H1 (cell line): Measurements from ENCODE around the gene UNC119B. TPM values are rescaled to one million over a fixed set of nuclear protein-coding genes. Genes with fewer than 3 reads are reported as not detected.

Source experiments
- CTCF ChIA-PET: fragments of 300-600 bp; sonication (Branson Sonifier 250); formaldehyde crosslinking; loops from one replicate; lab custom pipeline; 2021; ENCODE audit not compliant: partially characterized antibody; lab: Charles Lee
- POLR2A ChIA-PET: fragments of 300-600 bp; sonication (Branson Sonifier 250); formaldehyde crosslinking; loops from one replicate; lab custom pipeline; 2021; ENCODE audit warnings: inconsistent platforms; ENCODE audit not compliant: partially characterized antibody; lab: Charles Lee
- DNase-seq, 2 experiments: peaks; one replicate each; pipeline versions ENCODE4 v3.0.0 to v3.0.0-alpha.2; 2010 to 2022; ENCODE audit warnings: low spot score in 2 of 2, low read depth in 1 of 2, mixed read lengths in 1 of 2
- FAIRE-seq: peaks from 2 replicates; lab custom pipeline; 2011; peaks lifted over from hg19 to GRCh38; lab: Jason Lieb, UNC
- H2AFZ ChIP-seq: 2 replicates; pipeline ENCODE4 v1.8.1; 2012; ENCODE audit warnings: low read length, inconsistent platforms
- H2AK5ac ChIP-seq: 2 replicates; pipeline ENCODE4 v1.6.1; 2013; ENCODE audit warnings: low read depth, low read length
- H2BK120ac ChIP-seq: replicated peaks from 2 replicates; pipeline ENCODE3; 2013; ENCODE audit warnings: low read depth, low read length, inconsistent platforms
- H2BK12ac ChIP-seq: 2 replicates; pipeline ENCODE4 v1.6.1; 2013; ENCODE audit warnings: low read depth, low read length
- H2BK15ac ChIP-seq: 2 replicates; pipeline ENCODE4 v1.6.1; 2013; ENCODE audit warnings: low read length
- H2BK20ac ChIP-seq: 2 replicates; pipeline ENCODE4 v1.6.1; 2013; ENCODE audit warnings: low read length
- H2BK5ac ChIP-seq: 2 replicates; pipeline ENCODE4 v1.6.1; 2013; ENCODE audit warnings: low read depth, low read length
- H3K14ac ChIP-seq: 2 replicates; pipeline ENCODE4 v1.6.1; 2013; ENCODE audit warnings: inconsistent platforms; ENCODE audit not compliant: insufficient read length
- H3K18ac ChIP-seq: 2 replicates; pipeline ENCODE4 v1.6.1; 2013; ENCODE audit warnings: low read length; ENCODE audit errors: extremely low read depth
- H3K23ac ChIP-seq: 2 replicates; pipeline ENCODE4 v1.6.1; 2013; ENCODE audit warnings: inconsistent platforms; ENCODE audit not compliant: insufficient read length
- H3K23me2 ChIP-seq: 2 replicates; pipeline ENCODE4 v1.6.1; 2013; ENCODE audit warnings: low read depth, low read length
- H3K27ac ChIP-seq: 2 replicates; pipeline ENCODE4 v1.6.1; 2011; ENCODE audit warnings: low read depth, low read length, inconsistent platforms
- H3K27me3 ChIP-seq, 4 experiments: replicated peaks in 1 of 4; 1 replicate in 1 of 4; 2 replicates in 3 of 4; pipeline versions ENCODE4 v1.6.1 to v1.8.1; 2011 to 2013; ENCODE audit warnings: low read length in 3 of 4, mild to moderate bottlenecking in 3 of 4, inconsistent platforms in 2 of 4, mixed read lengths in 2 of 4, moderate library complexity in 1 of 4; ENCODE audit not compliant: control insufficient read depth in 3 of 4, insufficient read depth in 3 of 4; ENCODE audit errors: extremely low read depth in 1 of 4
- H3K36me3 ChIP-seq, 4 experiments: 2 replicates each; pipeline versions ENCODE4 v1.6.1 to v1.8.1; 2011 to 2013; ENCODE audit warnings: mild to moderate bottlenecking in 4 of 4, low read length in 3 of 4, moderate library complexity in 2 of 4, control low read depth in 1 of 4, inconsistent platforms in 1 of 4; ENCODE audit not compliant: insufficient read depth in 4 of 4, control insufficient read depth in 2 of 4
- H3K4ac ChIP-seq: replicated peaks from 2 replicates; pipeline ENCODE3; 2013; ENCODE audit warnings: low read length, low read depth, mixed read lengths, inconsistent platforms; ENCODE audit not compliant: insufficient read length
- H3K4me1 ChIP-seq, 4 experiments: replicated peaks in 1 of 4; 1 replicate in 1 of 4; 2 replicates in 3 of 4; pipeline versions ENCODE4 v1.6.1 to v1.8.1; 2011 to 2013; ENCODE audit warnings: low read length in 3 of 4, inconsistent platforms in 2 of 4, mixed read lengths in 1 of 4; ENCODE audit not compliant: insufficient read depth in 4 of 4, control insufficient read depth in 3 of 4
- H3K4me2 ChIP-seq, 2 experiments: 2 replicates each; pipeline versions ENCODE4 v1.6.1 to v1.8.1; 2011 to 2013; ENCODE audit warnings: low read depth in 2 of 2, low read length in 2 of 2, control low read depth in 1 of 2, inconsistent platforms in 1 of 2, mild to moderate bottlenecking in 1 of 2; ENCODE audit not compliant: insufficient read depth in 1 of 2
- H3K4me3 ChIP-seq, 4 experiments: fragments of 200-600, 300-600 bp in 1 of 4; sonication (generic), shearing (Covaris generic), sonication (Bioruptor Twin) in 1 of 4; 2 replicates each; pipeline versions ENCODE4 v1.5.1 to v1.8.1; 2011 to 2016; ENCODE audit warnings: low read length in 4 of 4, low read depth in 3 of 4, control low read depth in 2 of 4, inconsistent platforms in 2 of 4, mild to moderate bottlenecking in 2 of 4, mixed read lengths in 1 of 4, moderate library complexity in 1 of 4; ENCODE audit not compliant: insufficient read depth in 2 of 4; ENCODE audit errors: extremely low read depth in 1 of 4
- H3K56ac ChIP-seq: replicated peaks from 2 replicates; pipeline ENCODE3; 2013; ENCODE audit warnings: low read depth, mild to moderate bottlenecking, mixed read lengths, low read length, inconsistent platforms; ENCODE audit not compliant: insufficient read length
- H3K79me1 ChIP-seq: 2 replicates; pipeline ENCODE4 v1.6.1; 2013; ENCODE audit warnings: low read depth, low read length, control low read depth
- H3K79me2 ChIP-seq, 2 experiments: 2 replicates each; pipeline versions ENCODE4 v1.6.1 to v1.8.1; 2012 to 2013; ENCODE audit warnings: low read length in 2 of 2, mild to moderate bottlenecking in 2 of 2, inconsistent platforms in 1 of 2; ENCODE audit not compliant: insufficient read depth in 2 of 2, control insufficient read depth in 1 of 2
- H3K9ac ChIP-seq, 4 experiments: replicated peaks in 1 of 4; 1 replicate in 1 of 4; 2 replicates in 3 of 4; pipeline versions ENCODE4 v1.6.1 to v1.8.1; 2011 to 2013; ENCODE audit warnings: low read depth in 3 of 4, low read length in 3 of 4, control low read depth in 2 of 4, mild to moderate bottlenecking in 2 of 4, moderate library complexity in 2 of 4, inconsistent platforms in 1 of 4; ENCODE audit errors: extremely low read depth in 1 of 4
- H3K9me3 ChIP-seq, 2 experiments: 2 replicates each; pipeline versions ENCODE4 v1.6.1 to v1.8.1; 2012 to 2013; ENCODE audit warnings: mild to moderate bottlenecking in 2 of 2, moderate library complexity in 2 of 2, control low read depth in 1 of 2, inconsistent platforms in 1 of 2, low read depth in 1 of 2, low read length in 1 of 2, mixed read lengths in 1 of 2; ENCODE audit not compliant: insufficient read depth in 2 of 2
- H4K20me1 ChIP-seq, 2 experiments: replicated peaks in 1 of 2; 2 replicates each; pipeline versions ENCODE3 to v1.8.1; 2011 to 2013; ENCODE audit warnings: inconsistent platforms in 2 of 2, low read length in 2 of 2, mild to moderate bottlenecking in 1 of 2; ENCODE audit not compliant: insufficient read depth in 2 of 2, control insufficient read depth in 1 of 2
- H4K5ac ChIP-seq: 2 replicates; pipeline ENCODE4 v1.6.1; 2013; ENCODE audit warnings: low read length, low read depth, mixed read lengths, inconsistent platforms; ENCODE audit not compliant: insufficient read length
- H4K8ac ChIP-seq: 2 replicates; pipeline ENCODE4 v1.8.0; 2013; ENCODE audit warnings: mild to moderate bottlenecking, moderate library complexity, low read length, inconsistent platforms; ENCODE audit not compliant: insufficient read depth; ENCODE audit errors: extremely low read depth
- H4K91ac ChIP-seq: replicated peaks from 2 replicates; pipeline ENCODE3; 2013; ENCODE audit warnings: low read length, mixed read lengths, inconsistent platforms; ENCODE audit not compliant: insufficient read length
- BRCA1 ChIP-seq: IDR thresholded peaks from 2 replicates; pipeline ENCODE4 v1.6.1; 2012; ENCODE audit warnings: low read depth, low read length, improper control_type of control experiment
- KDM4A ChIP-seq: IDR thresholded peaks from one replicate; pipeline ENCODE4 v1.7.1; 2012; ENCODE audit warnings: low read depth, mild to moderate bottlenecking, moderate library complexity, low read length, inconsistent platforms; ENCODE audit not compliant: severe bottlenecking
- KDM5A ChIP-seq: fragments of 200-600 bp; IDR thresholded peaks from 2 replicates; pipeline ENCODE4 v1.7.1; 2012; ENCODE audit warnings: mild to moderate bottlenecking, low read length, inconsistent platforms, mixed read lengths
- RXRA ChIP-seq: IDR thresholded peaks from 2 replicates; pipeline ENCODE4 v1.6.1; 2011; ENCODE audit warnings: low read depth, mild to moderate bottlenecking, low read length, moderate library complexity; ENCODE audit not compliant: insufficient read depth
- SAP30 ChIP-seq: fragments of 300-600 bp; sonication (generic); IDR thresholded peaks from 2 replicates; pipeline ENCODE4 v1.7.1; 2012; ENCODE audit warnings: low read length, moderate library complexity, mild to moderate bottlenecking, inconsistent platforms; ENCODE audit not compliant: insufficient read depth, insufficient replicate concordance
- SRF ChIP-seq: IDR thresholded peaks from 2 replicates; pipeline ENCODE4 v1.6.1; 2011; ENCODE audit warnings: mild to moderate bottlenecking, low read depth, low read length, moderate library complexity
- SUZ12 ChIP-seq: fragments of 200-600 bp; sonication (generic); IDR thresholded peaks from 2 replicates; pipeline ENCODE4 v1.6.1; 2012; ENCODE audit warnings: mild to moderate bottlenecking, inconsistent platforms, low read length, moderate library complexity, mixed read lengths
- TCF12 ChIP-seq: IDR thresholded peaks from 2 replicates; pipeline ENCODE4 v1.6.1; 2011; ENCODE audit warnings: low read depth, mild to moderate bottlenecking, low read length
- TEAD4 ChIP-seq: IDR thresholded peaks from 2 replicates; pipeline ENCODE4 v1.6.1; 2012; ENCODE audit warnings: low read depth, low read length, inconsistent platforms, mixed read lengths
- WGBS, 2 experiments: shearing (Covaris generic) in 1 of 2; methylation state at CpG; one replicate each; pipeline versions ENCODE4 v1.1.6 to v1.1.7; 2013 to 2015; ENCODE audit warnings: low lambda C conversion rate in 2 of 2, mixed read lengths in 2 of 2, inconsistent platforms in 1 of 2, low coverage in 1 of 2, missing lambda C conversion rate in 1 of 2; ENCODE audit not compliant: insufficient replicate concordance in 2 of 2, insufficient coverage in 1 of 2, insufficient read length in 1 of 2; ENCODE audit errors: extremely low coverage in 1 of 2, missing lambda C conversion rate in 1 of 2; 5-methylcytosine and 5-hydroxymethylcytosine counted together
- polyA plus RNA-seq, 7 experiments: library from polyadenylated mRNA; depleted of rRNA in 3 of 7; stranded (reverse) in 5 of 7; unstranded in 2 of 7; fragments of >200 nt in 5 of 7; fragments of 200-250 nt in 2 of 7; gene quantifications; 1 replicate in 5 of 7; 2 replicates in 1 of 7; 4 replicates in 1 of 7; pipeline versions ENCODE4 v1.2.1 to v1.2.3, GENCODE V29; 2011 to 2013; ENCODE audit warnings: missing spikeins in 2 of 7, mixed read lengths in 2 of 7
- total RNA-seq: library from RNA; stranded (reverse); fragmentation: NEBNext Ultra II Directional; extraction: Animal tissue kit (Norgen Biotek cat#: 25700); gene quantifications from 2 replicates; pipeline ENCODE4 v1.2.1, GENCODE V29; 2021

UNC119B gene
- total and polyA plus RNA-seq, 2 of the 8 experiments (the other 6 are each of a cell fraction or from before 2014, with no cell fraction given) = 40.5 to 50.1 TPM

DNA sequence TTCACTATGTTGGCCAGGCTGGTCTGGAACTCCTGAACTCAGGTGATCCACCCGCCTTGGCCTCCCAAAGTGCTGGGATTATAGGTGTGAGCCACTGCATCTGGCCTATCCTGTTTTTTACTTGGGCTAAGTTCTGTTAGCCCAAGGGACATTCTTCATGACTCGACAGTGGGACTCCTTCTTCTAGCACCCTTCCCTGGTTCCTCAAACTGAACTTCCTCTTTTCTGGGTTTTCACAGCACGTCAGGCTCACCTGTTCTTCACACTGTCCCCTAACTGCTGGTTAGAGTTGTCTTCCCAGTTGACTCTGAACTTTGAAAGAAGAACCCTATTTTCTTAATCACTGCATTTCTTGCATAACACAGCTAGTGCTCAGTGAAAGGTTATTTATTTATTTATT, 47.4 kb upstream of the UNC119B start:
- Histone ChIP-seq H3K23me2 (peaks cover 4% of the 10 kb centered on the region; the same call in 1 of the 2 replicates), H3K14ac (no peak overlapping the region), H3K23ac (no peak overlapping the region), H3K79me2 (no peaks in the 10 kb centered on the region), H2BK5ac (no peak overlapping the region), H2BK20ac (no peak overlapping the region), H4K8ac (no peak overlapping the region), H3K4ac (no peak overlapping the region), H3K36me3 (no peaks in the 10 kb centered on the region), H2AK5ac (no peak overlapping the region), H3K4me2 (no peak overlapping the region), H2BK12ac (no peak overlapping the region), H3K27ac (no peak overlapping the region), H3K79me1 (no peaks in the 10 kb centered on the region), H3K56ac (no peak overlapping the region), H4K91ac (no peak overlapping the region), H3K27me3 (no peaks in the 10 kb centered on the region), H3K4me1 (peaks cover 0 to 2% (median under 1%) of the 10 kb centered on the region in 4 experiments; a peak in 1 of 7 replicates), H3K18ac (no peak overlapping the region), H3K4me3 (no peak overlapping the region), H4K5ac (no peak overlapping the region), H3K9me3 (no peaks in the 10 kb centered on the region), H2BK120ac (no peak overlapping the region), H4K20me1 (peaks cover 0 to 2% of the 10 kb centered on the region in 2 experiments), H2BK15ac (no peak overlapping the region), H3K9ac (no peak overlapping the region), H2AFZ (no peak overlapping the region)
- ChIA-PET POLR2A (no interaction called here), CTCF (interaction anchor here (3.1 kb wide), 1 partner anchor 15 kb away, joined by 41 read pairs; no protein-coding TSS in a partner anchor)
- no peak for DNase-seq
- no peak for TF ChIP-seq TEAD4
- TF ChIP-seq SAP30 = no peak
- no peak for TF ChIP-seq KDM5A
- TF ChIP-seq SUZ12 = no peak
- TF ChIP-seq RXRA = no peak
- TF ChIP-seq BRCA1 = no peak
- TF ChIP-seq KDM4A = no peak
- no peak for TF ChIP-seq TCF12
- TF ChIP-seq SRF = no peak
- FAIRE-seq = no peak
- 91% methylated on average over 3 of the region's 3 CpGs; no CpG with 5 or more reads in 1 of the 2 experiments for WGBS, 2 experiments
